Activated CD4-positive, alpha-beta T cell treated with anti-CD3 and anti-CD28 coated beads for 36 hours (primary cell): Measurements from ENCODE around the gene SLC7A1. TPM values are rescaled to one million over a fixed set of nuclear protein-coding genes. Genes with fewer than 3 reads are reported as not detected.

Experiments used
- ATAC-seq: fragments of 200-7000 bp; cut with Tn5 transposase; one replicate; pipeline ENCODE4 v1.10.0; 2021; ENCODE audit warnings: mild to moderate bottlenecking, moderate library complexity
- CTCF ChIA-PET: fragments of 350-600 bp; sonication (Branson Sonifier 250); formaldehyde crosslinking; loops from one replicate; lab custom pipeline; 2021; ENCODE audit warnings: antibody characterized with exemption; lab: Charles Lee
- POLR2A ChIA-PET: fragments of 350-600 bp; sonication (Branson Sonifier 250); formaldehyde crosslinking; loops from one replicate; lab custom pipeline; 2021; ENCODE audit warnings: antibody characterized with exemption, inconsistent platforms; lab: Charles Lee
- DNase-seq: peaks from one replicate; pipeline ENCODE4 v3.0.0-alpha.2; 2020
- H3K27ac Mint-ChIP-seq: one replicate; pipeline ENCODE4 v1.8.0; 2021; ENCODE audit warnings: mixed read lengths
- H3K27me3 Mint-ChIP-seq: one replicate; pipeline ENCODE4 v1.8.0; 2021; ENCODE audit warnings: mixed read lengths
- H3K36me3 Mint-ChIP-seq: one replicate; pipeline ENCODE4 v1.8.0; 2021; ENCODE audit warnings: low read depth, mixed read lengths
- H3K4me1 Mint-ChIP-seq: one replicate; pipeline ENCODE4 v1.8.0; 2021; ENCODE audit warnings: mixed read lengths
- H3K4me3 Mint-ChIP-seq: one replicate; pipeline ENCODE4 v1.8.0; 2021; ENCODE audit warnings: mild to moderate bottlenecking, moderate library complexity, mixed read lengths
- H3K9me3 Mint-ChIP-seq: one replicate; pipeline ENCODE4 v1.8.0; 2021; ENCODE audit warnings: low read depth, mixed read lengths
- intact Hi-C, 2 experiments: fragments of 100-400 bp; cut with DNase I in 1 of 2; cut with micrococcal nuclease in 1 of 2; formaldehyde crosslinking; loops; one replicate each; pipeline versions ENCODE4 v1.14.2 to v1.15.1; 2022 to 2024; cut with DNase I, micrococcal nuclease
- total RNA-seq, 2 experiments: library from RNA; stranded (reverse); gene quantifications; one replicate each; pipeline ENCODE4 v1.2.3, GENCODE V29; 2021

The SLC7A1 gene
- total RNA-seq, 2 experiments from 2014 or later, result 91.1 to 126 TPM

- intact Hi-C loops, result no loop called here
- Mint-ChIP-seq H3K27ac (no peak overlapping the region), H3K4me1 (peaks cover 50% of the 10 kb centered on the region)
Measured at GRCh38 chr13:29540334-29540733, 55.2 kb downstream of the SLC7A1 start.

GRCh38 chr13:29539856-29540255 is 55.6 kb downstream of the SLC7A1 start:
- peaks cover 49% of the 10 kb centered on the region for H3K36me3 Mint-ChIP-seq
- CTCF ChIA-PET, result no interaction called here
- intact Hi-C loops, result loop anchor here in 1 of 2 experiments (2.0 kb wide), 1 partner anchor 21 kb away; no protein-coding TSS in a partner anchor

More at GRCh38 chr13:29540334-29540733, 55.2 kb downstream of the SLC7A1 start:
- peaks cover 51% of the 10 kb centered on the region for H3K36me3 Mint-ChIP-seq
- DNase-seq, result no peak
- POLR2A ChIA-PET, result no interaction called here
- CTCF ChIA-PET, result no interaction called here
- no peak overlapping the region for H3K4me3 Mint-ChIP-seq
- H3K27me3 Mint-ChIP-seq, result no peaks in the 10 kb centered on the region
- no peak for ATAC-seq
- no peaks in the 10 kb centered on the region for H3K9me3 Mint-ChIP-seq

DNA sequence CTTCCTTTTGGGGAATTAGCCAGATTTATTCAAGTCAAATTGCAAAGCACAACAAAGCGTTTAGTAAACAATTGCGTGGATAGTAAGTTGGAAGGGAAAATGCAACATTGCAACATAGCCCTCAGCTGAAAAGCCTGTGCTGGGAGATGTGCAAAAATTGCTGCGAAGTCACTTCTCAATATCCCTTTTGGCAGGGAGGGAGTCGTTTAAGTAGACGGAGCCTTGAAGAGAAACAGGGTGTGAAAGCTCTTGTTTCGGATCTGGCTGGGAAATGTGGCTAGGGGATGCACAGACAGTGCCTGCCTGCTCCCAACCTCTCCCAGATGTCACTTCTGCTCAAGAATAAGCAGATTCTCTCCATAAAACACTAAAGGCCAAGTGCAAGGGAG is 56.8 kb downstream of the SLC7A1 start:
- no peak overlapping the region for H3K4me3 Mint-ChIP-seq
- CTCF ChIA-PET, result no interaction called here

More at GRCh38 chr13:29539856-29540255, 55.6 kb downstream of the SLC7A1 start:
- Mint-ChIP-seq H3K9me3 (no peaks in the 10 kb centered on the region), H3K4me1 (peaks cover 47% of the 10 kb centered on the region), H3K27me3 (no peaks in the 10 kb centered on the region), H3K27ac (no peak overlapping the region), H3K4me3 (no peak overlapping the region)
- POLR2A ChIA-PET, result no interaction called here
- DNase-seq (no peak), ATAC-seq (no peak)

DNA sequence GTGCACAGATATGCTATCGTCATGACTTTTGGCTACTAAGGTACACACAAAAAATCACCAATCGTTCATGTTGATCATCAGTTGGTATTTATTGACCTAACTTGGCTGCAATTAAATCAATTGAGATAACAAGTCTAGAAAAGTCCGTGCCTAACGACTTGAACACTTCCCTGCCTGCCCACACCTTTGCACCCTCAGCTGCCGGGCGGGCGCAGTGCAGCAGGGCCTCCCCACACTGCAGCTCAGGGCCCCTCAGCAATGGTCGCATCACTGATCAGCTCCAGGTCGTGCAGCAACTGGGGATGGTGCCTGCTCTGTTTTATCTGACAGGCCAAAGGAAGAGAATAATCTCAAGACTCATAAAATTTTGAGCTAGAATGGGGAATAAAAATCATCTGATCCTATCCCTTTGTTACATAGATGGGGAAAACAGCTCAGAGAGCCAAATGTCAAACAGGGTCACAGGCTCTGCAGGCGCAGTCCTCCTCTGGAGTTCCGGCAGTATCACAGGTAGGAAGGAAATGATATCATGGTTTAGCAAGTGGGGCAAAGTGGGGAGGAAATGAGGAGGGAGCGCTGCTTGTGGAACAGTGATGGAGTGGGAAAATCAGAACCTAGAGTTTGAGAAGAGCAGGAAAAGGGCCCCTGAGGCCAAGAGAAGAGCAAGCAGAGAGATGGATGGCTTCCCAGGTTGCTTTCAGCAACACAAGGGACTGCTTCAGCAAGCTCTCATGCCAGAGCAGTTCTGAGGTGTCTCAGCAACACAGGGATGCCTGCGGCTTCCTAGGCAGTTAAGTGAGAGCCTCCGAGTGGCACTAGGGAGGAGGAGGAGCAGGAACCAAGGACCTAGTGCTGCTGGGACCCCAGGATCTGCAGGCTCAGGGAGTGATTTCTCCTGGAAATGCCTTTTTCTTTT is 57.5 kb downstream of the SLC7A1 start:
- H3K4me3 Mint-ChIP-seq, result no peak overlapping the region
- ATAC-seq (no peak), DNase-seq (no peak)
- intact Hi-C loops, result loop anchor here in 1 of 2 experiments (2.0 kb wide), 1 partner anchor 19 kb away; no protein-coding TSS in a partner anchor
- ChIA-PET POLR2A (no interaction called here), CTCF (interaction anchor here (0.7 kb wide), 1 partner anchor 574 kb away, joined by 3 read pairs; no protein-coding TSS in a partner anchor)
- peaks cover 30% of the 10 kb centered on the region for H3K4me1 Mint-ChIP-seq
- no peaks in the 10 kb centered on the region for H3K9me3 Mint-ChIP-seq
- H3K27me3 Mint-ChIP-seq, result no peaks in the 10 kb centered on the region
- peaks cover 54% of the 10 kb centered on the region for H3K36me3 Mint-ChIP-seq
- no peak overlapping the region for H3K27ac Mint-ChIP-seq

More for the DNA sequence above, 56.8 kb downstream of the SLC7A1 start:
- intact Hi-C loops, result loop anchor here in 1 of 2 experiments (2.0 kb wide), 1 partner anchor 20 kb away; no protein-coding TSS in a partner anchor
- ATAC-seq (no peak), DNase-seq (no peak)
- POLR2A ChIA-PET, result no interaction called here
- Mint-ChIP-seq H3K9me3 (no peaks in the 10 kb centered on the region), H3K27me3 (no peaks in the 10 kb centered on the region), H3K27ac (no peak overlapping the region), H3K4me1 (peaks cover 36% of the 10 kb centered on the region), H3K36me3 (peaks cover 53% of the 10 kb centered on the region)

DNA sequence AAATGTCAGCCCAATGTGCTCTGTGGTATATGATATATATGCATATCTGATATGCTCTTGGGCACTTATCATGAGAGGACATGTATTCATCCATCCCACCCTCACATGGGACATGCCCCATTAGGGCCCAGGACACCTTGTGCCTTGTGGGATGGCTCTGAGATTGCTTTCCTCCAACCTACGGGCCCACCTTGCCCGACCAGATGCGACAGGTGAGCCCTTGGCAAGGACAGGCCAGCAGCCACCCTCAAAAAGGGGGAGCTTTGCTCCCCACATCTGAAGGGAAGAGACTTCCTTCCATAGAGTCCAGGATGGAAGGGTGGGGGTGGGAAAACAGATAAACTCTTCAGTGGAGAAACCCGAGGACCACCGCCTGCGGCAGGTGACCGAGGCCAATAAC is 58.6 kb downstream of the SLC7A1 start:
- Mint-ChIP-seq H3K27ac (no peak overlapping the region), H3K9me3 (no peaks in the 10 kb centered on the region), H3K4me3 (no peak overlapping the region), H3K4me1 (peaks cover 20% of the 10 kb centered on the region), H3K27me3 (no peaks in the 10 kb centered on the region), H3K36me3 (peaks cover 62% of the 10 kb centered on the region)
- no peak for ATAC-seq
- CTCF ChIA-PET, result no interaction called here
- DNase-seq, result no peak
- POLR2A ChIA-PET, result no interaction called here
- intact Hi-C loops, result no loop called here

DNA sequence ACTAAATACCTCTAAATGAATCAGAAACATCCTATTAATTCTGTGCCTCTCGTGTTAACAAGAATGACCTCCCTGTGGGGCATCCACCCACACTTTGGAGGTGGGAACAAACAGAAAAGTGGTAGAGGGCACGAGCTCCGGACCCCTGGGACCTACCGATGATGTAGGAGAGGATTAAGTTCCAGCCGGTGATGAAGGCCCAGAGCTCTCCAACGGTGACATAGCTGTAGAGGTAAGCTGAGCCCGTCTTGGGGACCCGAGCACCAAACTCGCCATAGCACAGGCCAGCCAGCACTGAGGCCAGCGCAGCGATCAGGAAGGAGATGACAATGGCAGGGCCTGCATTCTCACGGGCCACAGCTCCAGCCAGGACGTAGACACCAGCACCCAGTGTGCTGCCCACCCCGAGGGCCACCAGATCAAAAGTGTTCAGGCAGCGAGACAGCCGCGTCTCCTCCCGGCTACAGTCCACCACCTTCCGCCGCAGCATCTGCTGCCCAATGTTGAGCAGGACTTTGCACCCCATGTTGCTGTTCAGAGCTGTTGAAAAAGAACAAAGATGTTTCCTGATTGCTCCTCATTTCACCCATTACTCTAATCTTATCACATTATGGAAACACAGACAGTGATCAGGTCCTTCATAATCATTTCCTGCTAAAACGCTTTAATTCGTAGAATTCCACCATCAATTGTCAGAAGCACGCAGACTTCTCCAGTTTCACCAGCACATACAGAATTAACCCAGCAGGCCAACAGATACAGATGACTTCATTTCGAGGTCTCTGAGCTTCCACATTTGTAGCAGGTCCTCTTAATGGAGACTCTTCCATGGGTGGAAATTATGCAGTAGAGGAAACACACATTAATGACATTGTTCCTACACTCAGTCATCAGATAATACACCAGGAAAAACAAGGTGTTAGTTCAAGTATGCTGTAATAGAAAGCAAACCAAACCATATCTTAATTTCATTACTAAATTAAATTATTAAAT is 59.5 kb downstream of the SLC7A1 start:
- no peak for ATAC-seq
- H3K4me3 Mint-ChIP-seq, result no peak overlapping the region
- no peak overlapping the region for H3K27ac Mint-ChIP-seq
- peaks cover 12% of the 10 kb centered on the region for H3K4me1 Mint-ChIP-seq
- no peaks in the 10 kb centered on the region for H3K27me3 Mint-ChIP-seq
- H3K36me3 Mint-ChIP-seq, result peaks cover 58% of the 10 kb centered on the region
- ChIA-PET POLR2A (no interaction called here), CTCF (no interaction called here)
- no peaks in the 10 kb centered on the region for H3K9me3 Mint-ChIP-seq
- no peak for DNase-seq
- intact Hi-C loops, result no loop called here

DNA sequence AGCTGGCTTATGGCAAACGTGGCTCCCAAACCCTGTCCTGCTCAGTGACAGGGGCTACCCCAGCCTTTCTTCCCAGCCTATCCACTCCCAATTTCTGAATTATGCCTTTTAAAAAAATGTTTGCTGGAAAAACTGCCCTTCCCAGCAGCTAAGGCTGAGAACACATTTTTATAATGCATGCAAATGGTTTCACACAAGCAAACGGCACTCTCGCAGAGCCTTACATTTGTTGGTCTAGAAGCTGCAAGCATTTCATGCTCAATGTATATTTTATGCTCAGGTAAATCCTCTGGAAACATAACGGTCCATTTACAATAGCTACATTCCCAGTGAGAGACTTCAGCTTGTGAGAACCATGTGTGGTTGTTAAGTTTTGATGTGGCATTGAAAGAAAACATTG is 61.4 kb downstream of the SLC7A1 start:
- Mint-ChIP-seq H3K27me3 (no peaks in the 10 kb centered on the region), H3K4me1 (peaks cover 5% of the 10 kb centered on the region), H3K36me3 (peaks cover 64% of the 10 kb centered on the region), H3K27ac (no peak overlapping the region), H3K9me3 (no peaks in the 10 kb centered on the region), H3K4me3 (no peak overlapping the region)
- ChIA-PET POLR2A (interaction anchor here (0.6 kb wide), 1 partner anchor 70 kb away, joined by 3 read pairs; no protein-coding TSS in a partner anchor), CTCF (interaction anchor here (2.0 kb wide), 1 partner anchor 26 kb away, joined by 6 read pairs; no protein-coding TSS in a partner anchor)
- intact Hi-C loops, result no loop called here
- ATAC-seq (no peak), DNase-seq (no peak)

- ChIA-PET POLR2A (no interaction called here), CTCF (interaction anchor here (1.0 to 2.0 kb wide), 2 partner anchors 24 to 35 kb away, joined by 3 to 6 read pairs; no protein-coding TSS in a partner anchor)
- H3K27ac Mint-ChIP-seq, result no peak overlapping the region
- no peak for ATAC-seq
- peaks cover under 1% of the 10 kb centered on the region for H3K4me1 Mint-ChIP-seq
- no peak for DNase-seq
- peaks cover 62% of the 10 kb centered on the region for H3K36me3 Mint-ChIP-seq
- H3K9me3 Mint-ChIP-seq, result no peaks in the 10 kb centered on the region
- H3K4me3 Mint-ChIP-seq, result no peak overlapping the region
- intact Hi-C loops, result no loop called here
- no peaks in the 10 kb centered on the region for H3K27me3 Mint-ChIP-seq
Measured at GRCh38 chr13:29532821-29533220, 62.7 kb downstream of the SLC7A1 start.

- no peaks in the 10 kb centered on the region for H3K4me1 Mint-ChIP-seq
- H3K4me3 Mint-ChIP-seq, result no peak overlapping the region
- no peaks in the 10 kb centered on the region for H3K9me3 Mint-ChIP-seq
- intact Hi-C loops, result no loop called here
- no peak overlapping the region for H3K27ac Mint-ChIP-seq
- CTCF ChIA-PET, result interaction anchor here (2.0 kb wide), 1 partner anchor 24 kb away, joined by 6 read pairs; no protein-coding TSS in a partner anchor
- DNase-seq (no peak), ATAC-seq (no peak)
- H3K27me3 Mint-ChIP-seq, result no peaks in the 10 kb centered on the region
- H3K36me3 Mint-ChIP-seq, result peaks cover 62% of the 10 kb centered on the region
- POLR2A ChIA-PET, result interaction anchor here (0.5 to 0.6 kb wide), 2 partner anchors 11 to 934 kb away, joined by 3 read pairs; partner anchors contain the start of gene HMGB1
Measured at GRCh38 chr13:29532116-29532515, 63.4 kb downstream of the SLC7A1 start.

- H3K27me3 Mint-ChIP-seq, result no peaks in the 10 kb centered on the region
- DNase-seq (no peak), ATAC-seq (no peak)
- ChIA-PET POLR2A (no interaction called here), CTCF (interaction anchor here (0.6 to 0.8 kb wide), 2 partner anchors 22 to 24 kb away, joined by 3 read pairs; no protein-coding TSS in a partner anchor)
- no peaks in the 10 kb centered on the region for H3K4me1 Mint-ChIP-seq
- H3K36me3 Mint-ChIP-seq, result peaks cover 65% of the 10 kb centered on the region
- intact Hi-C loops, result no loop called here
- no peak overlapping the region for H3K4me3 Mint-ChIP-seq
- no peak overlapping the region for H3K27ac Mint-ChIP-seq
- no peaks in the 10 kb centered on the region for H3K9me3 Mint-ChIP-seq
Measured at GRCh38 chr13:29530901-29531300, 64.6 kb downstream of the SLC7A1 start.

- CTCF ChIA-PET, result no interaction called here
- POLR2A ChIA-PET, result no interaction called here
- no peak for ATAC-seq
- Mint-ChIP-seq H3K36me3 (peaks cover 62% of the 10 kb centered on the region), H3K27ac (no peak overlapping the region), H3K27me3 (no peaks in the 10 kb centered on the region), H3K9me3 (no peaks in the 10 kb centered on the region), H3K4me1 (no peaks in the 10 kb centered on the region), H3K4me3 (no peak overlapping the region)
- intact Hi-C loops, result no loop called here
- DNase-seq, result no peak
Measured at GRCh38 chr13:29529754-29530153, 65.7 kb downstream of the SLC7A1 start.
